Subcutaneous adipose tissue (tissue), 4 donors: ENCODE results near the gene SERPINB10. TPM values are rescaled to one million over a fixed set of nuclear protein-coding genes. Genes with fewer than 3 reads are reported as not detected.

Source experiments
- total RNA-seq, 4 donors: library from RNA; depleted of rRNA; stranded (reverse); fragments of >200 nt; gene quantifications; one replicate each; pipeline ENCODE4 v1.1.0, GENCODE V29; 2016
- TF ChIP-seq, protein P1 (sequence below): fragments of 450-650 bp; IDR thresholded peaks from one replicate; pipeline ENCODE4 v1.5.1; 2016; ENCODE audit warnings: low read depth, mild to moderate bottlenecking, control low read depth, antibody characterized with exemption, moderate library complexity

SERPINB10 gene
- total RNA-seq, 4 donors from 2014 or later, result not detected

DNA sequence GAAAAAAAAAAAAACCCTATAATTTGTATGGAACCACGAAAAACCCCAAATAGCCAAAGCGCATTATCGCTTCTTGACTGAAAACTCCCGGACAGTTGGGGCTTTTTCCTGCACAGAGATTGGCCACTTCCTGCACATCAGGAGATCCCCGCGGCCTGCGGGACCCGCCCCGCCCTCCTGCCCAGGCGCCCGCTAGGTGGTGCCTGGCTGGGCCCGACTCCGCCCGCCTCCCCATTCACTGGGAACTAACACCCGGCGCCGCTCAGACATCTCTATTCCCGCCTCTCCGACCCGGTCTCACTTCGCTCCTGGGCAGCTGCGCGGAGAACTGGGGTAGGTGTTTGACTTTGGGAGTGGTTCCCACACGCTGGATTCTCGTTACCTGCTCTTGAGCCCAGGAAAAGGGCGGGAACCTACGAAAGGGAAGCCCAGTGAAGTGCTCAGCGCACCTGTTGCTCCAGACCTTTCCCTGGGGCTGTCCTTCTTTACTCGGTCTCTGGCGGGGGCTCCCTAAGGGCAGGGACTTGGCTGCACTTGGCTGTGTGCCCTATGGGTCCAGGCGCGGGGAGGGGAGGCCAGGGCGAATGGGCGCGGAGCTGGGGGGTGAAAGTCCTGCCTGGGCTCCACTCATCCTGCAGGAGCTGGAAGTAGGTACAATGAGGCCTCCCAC is 41.4 kb downstream of the SERPINB10 start, which contains the start of gene HMSD:
Gene HMSD (plus strand): TSS at position 234 of the 670 bp plus-strand sequence. CDS start 4,155 bp downstream, outside the sequence.
- TF ChIP-seq, protein P1, sequence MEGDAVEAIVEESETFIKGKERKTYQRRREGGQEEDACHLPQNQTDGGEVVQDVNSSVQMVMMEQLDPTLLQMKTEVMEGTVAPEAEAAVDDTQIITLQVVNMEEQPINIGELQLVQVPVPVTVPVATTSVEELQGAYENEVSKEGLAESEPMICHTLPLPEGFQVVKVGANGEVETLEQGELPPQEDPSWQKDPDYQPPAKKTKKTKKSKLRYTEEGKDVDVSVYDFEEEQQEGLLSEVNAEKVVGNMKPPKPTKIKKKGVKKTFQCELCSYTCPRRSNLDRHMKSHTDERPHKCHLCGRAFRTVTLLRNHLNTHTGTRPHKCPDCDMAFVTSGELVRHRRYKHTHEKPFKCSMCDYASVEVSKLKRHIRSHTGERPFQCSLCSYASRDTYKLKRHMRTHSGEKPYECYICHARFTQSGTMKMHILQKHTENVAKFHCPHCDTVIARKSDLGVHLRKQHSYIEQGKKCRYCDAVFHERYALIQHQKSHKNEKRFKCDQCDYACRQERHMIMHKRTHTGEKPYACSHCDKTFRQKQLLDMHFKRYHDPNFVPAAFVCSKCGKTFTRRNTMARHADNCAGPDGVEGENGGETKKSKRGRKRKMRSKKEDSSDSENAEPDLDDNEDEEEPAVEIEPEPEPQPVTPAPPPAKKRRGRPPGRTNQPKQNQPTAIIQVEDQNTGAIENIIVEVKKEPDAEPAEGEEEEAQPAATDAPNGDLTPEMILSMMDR, result no peak

DNA sequence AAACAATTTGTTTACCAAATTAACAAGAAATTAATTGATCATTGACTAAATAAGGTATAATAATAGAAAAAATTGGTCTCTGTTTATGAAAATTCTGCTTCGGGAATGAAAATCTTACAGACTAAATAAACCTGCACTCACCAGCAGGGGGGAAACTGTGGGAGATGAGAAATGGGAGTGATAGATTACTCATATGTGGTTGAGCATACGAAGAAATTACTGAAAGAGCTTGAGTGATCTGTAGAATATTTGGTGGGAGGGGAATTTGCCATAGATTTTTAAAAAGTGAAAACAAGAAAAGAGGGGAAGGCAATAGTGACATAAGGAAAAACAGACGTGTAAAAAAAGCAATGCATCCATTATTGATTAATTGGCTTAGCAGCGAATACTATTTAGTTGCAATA is 43.5 kb downstream of the SERPINB10 start:
- TF ChIP-seq, protein P1, result no peak

DNA sequence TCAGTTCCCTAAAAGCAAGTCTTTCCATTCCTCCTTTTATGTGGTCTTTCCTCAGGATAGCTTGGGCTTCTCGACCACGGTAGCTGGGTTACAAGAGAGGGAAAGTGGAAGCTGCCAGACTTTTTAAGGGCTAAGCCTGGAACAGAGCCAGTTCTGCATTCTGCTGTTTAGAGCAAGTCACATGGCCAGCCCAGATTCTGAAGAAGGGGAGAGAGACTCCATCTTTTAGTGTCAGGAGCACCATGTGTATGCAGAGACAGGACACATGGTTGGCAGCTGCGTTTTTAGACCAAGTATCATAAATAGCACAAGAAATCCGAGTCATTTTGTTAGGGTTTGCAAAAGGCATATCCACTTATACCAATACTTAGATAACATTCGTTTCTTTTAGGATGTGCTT is 46.1 kb downstream of the SERPINB10 start:
- TF ChIP-seq, protein P1, result no peak

DNA sequence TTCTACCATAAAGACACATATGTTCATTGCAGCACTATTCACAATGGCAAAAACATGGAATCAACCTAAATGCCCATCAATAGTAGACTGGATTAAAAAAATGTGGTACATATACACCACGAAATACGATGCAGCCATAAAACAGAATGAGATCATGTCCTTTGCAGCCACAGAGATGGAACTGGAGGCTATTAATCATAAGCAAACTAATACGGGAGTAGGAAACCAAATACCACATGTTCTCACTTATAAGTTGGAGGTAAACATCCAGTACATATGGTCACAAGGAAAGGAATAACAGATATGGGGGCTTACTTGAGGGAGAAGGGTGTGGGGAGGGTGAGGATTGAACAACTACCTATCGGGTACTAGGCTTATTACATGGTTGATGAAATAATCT is 49.0 kb downstream of the SERPINB10 start:
- TF ChIP-seq, protein P1, result no peak

DNA sequence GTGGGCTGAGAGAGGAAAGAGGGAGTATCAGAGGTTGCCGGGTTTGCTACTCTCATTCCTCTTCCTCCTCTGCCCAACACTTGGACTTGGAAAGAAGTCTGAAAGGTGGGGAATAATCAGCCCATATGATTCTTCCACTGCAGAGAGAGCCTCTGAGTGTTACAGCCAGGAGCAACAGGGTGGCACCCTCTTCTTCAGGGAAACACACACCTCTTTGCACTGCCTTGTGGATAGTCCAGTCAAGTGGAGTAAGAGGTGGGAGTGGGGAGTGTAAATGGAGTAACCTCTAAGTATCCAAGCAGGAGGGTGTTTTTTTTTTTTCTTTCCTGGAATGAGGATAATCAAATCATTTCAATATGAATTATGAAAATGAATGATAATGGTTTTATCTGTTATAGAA is 53.1 kb downstream of the SERPINB10 start:
- TF ChIP-seq, protein P1, result no peak

DNA sequence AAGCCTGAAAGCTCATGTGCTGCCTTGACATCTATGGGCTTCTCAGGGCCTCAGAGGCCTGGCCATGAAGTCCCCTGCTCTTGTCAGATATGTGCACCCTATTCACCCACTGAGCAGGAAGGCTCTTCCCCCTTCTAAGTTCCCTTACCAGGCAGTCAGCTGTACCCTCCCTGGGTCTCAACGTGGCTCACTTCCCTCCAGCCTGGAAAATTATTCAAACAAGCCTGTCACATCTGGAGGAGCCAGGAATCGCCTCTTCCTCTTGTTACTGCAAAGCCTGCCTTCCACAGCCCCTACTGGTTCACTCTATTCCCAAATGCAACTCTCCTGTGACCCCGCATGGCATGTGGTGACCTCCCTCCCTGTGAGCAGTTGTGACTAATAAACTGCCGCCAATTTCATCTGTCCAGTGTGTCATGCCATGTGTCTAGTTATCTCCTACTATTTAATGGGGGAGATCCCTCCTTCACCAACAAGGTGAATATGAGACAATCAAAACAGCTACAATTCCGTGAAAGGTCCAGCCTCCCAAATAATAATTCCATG is 53.8 kb downstream of the SERPINB10 start:
- TF ChIP-seq, protein P1, result no peak

DNA sequence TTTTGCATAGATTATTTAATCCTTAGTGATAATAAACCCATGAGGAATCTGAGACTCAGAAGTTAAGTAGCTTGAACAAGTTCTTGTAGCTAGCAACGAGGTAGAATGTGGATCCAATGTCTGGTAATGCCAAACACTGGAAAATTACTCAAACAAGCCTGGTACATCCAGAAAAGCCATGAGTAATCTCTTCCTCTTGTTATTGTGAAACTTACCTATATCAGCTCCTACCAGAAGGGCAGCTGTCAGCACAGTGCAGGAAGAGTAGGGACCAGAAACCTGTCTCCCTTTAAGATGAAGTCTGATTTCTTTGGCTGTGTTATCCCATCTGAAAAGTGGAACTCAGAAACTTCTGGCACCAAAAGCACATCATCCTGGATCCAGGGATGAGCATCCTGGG is 54.4 kb downstream of the SERPINB10 start:
- TF ChIP-seq, protein P1, result no peak
